Mesothelial cell of epicardium (in vitro differentiated cells): ENCODE data around the gene CADM1. TPM values are rescaled to one million over a fixed set of nuclear protein-coding genes. Genes with fewer than 3 reads are reported as not detected.

Experiments used
- DNase-seq, 2 experiments: peaks; one replicate each; pipeline ENCODE4 v3.0.0; 2021; ENCODE audit warnings: low spot score in 2 of 2; ENCODE audit not compliant: unreplicated experiment in 2 of 2
- H3K27ac Mint-ChIP-seq: 2 replicates; pipeline ENCODE4 v1.8.0; 2021; ENCODE audit warnings: mixed read lengths
- H3K27me3 Mint-ChIP-seq: 2 replicates; pipeline ENCODE4 v1.8.0; 2021; ENCODE audit warnings: low read depth, mixed read lengths
- H3K36me3 Mint-ChIP-seq: 2 replicates; pipeline ENCODE4 v1.8.0; 2021; ENCODE audit warnings: mixed read lengths
- H3K4me1 Mint-ChIP-seq: 2 replicates; pipeline ENCODE4 v1.8.0; 2021; ENCODE audit warnings: mixed read lengths
- H3K4me3 Mint-ChIP-seq: 2 replicates; pipeline ENCODE4 v1.8.0; 2021; ENCODE audit warnings: mild to moderate bottlenecking, moderate library complexity, mixed read lengths
- H3K9me3 Mint-ChIP-seq: 2 replicates; pipeline ENCODE4 v1.8.0; 2021; ENCODE audit warnings: mixed read lengths
- CTCF ChIP-seq: fragments of 200-600 bp; sonication (generic); IDR thresholded peaks from one replicate; pipeline ENCODE4 v1.5.0; 2021; ENCODE audit warnings: antibody characterized with exemption; ENCODE audit not compliant: unreplicated experiment
- total RNA-seq: library from RNA; stranded (reverse); gene quantifications from 3 replicates; pipeline ENCODE4 v1.2.1, GENCODE V29; 2021

CADM1 gene
- total RNA-seq, 1 donor from 2014 or later, result 60.9 TPM

DNA sequence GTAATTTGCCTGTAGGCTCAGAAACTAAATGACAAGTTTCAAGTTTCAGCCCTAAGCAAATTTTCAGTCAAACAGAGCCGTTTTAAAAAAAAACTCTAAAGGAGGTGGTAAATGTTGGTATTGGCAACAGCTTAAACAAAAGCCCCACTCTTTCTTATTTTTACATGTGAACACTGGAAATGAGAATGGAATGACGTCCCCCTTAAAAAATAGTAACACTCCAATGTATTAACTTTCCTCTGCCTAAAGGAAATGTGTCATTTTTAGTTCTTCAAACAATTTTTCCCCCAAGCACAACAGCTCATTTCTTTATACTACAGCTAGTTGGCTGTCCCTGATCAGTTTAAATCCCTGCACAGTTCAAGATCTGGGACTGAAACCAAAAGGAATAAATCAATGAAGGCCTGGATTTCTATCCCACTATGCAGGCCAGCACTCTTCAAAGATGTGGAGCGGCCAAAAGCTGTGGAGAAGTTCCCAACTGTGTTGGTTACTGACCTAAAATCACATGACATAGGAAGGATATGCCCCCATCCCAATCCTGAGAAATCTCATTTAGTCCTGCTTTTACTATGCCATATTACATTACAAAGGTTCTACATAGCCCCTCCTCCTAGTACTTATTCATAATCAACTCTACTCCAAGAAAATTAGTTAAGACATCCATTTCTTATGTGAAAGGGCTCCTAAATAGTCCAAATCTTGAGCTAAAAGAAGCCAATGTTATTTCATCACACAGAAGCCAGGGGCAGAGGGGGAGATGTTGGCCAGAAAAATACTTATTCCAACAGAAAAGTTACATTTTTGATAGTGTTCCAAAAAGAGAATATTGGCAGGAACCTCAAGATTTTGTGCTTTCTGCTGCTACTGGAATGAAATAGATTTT, 95.9 kb downstream of the CADM1 start:
- Mint-ChIP-seq H3K27ac (peak overlapping the region; percentile 41), H3K9me3 (no peaks in the 10 kb centered on the region), H3K27me3 (no peaks in the 10 kb centered on the region), H3K4me3 (no peak overlapping the region), H3K4me1 (peaks cover 33% of the 10 kb centered on the region), H3K36me3 (no peaks in the 10 kb centered on the region)
- no peak for TF ChIP-seq CTCF
- DNase-seq, result no peak

DNA sequence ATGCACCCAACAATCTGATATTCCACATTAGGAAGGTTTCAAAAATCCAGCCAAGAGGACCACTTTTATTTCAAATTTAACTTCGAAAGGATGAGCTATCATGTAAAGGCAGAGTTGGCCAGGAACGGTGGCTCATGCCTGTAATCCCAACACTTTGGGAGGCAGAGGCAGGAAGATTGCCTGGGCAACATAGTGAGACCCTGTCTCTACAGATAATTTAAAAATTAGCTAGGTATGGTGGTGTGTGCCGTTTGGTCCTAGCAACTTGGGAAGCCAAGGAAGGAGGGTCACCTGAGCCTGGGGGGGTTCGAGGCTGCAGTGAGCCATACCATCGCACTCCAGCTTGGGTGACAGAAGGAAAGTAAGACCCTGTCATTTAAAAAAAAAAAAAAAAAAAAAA, 96.7 kb downstream of the CADM1 start:
- no peak overlapping the region for H3K27ac Mint-ChIP-seq
- no peaks in the 10 kb centered on the region for H3K27me3 Mint-ChIP-seq
- no peaks in the 10 kb centered on the region for H3K9me3 Mint-ChIP-seq
- TF ChIP-seq CTCF, result no peak
- peaks cover 36% of the 10 kb centered on the region for H3K4me1 Mint-ChIP-seq
- H3K36me3 Mint-ChIP-seq, result no peaks in the 10 kb centered on the region
- H3K4me3 Mint-ChIP-seq, result no peak overlapping the region
- DNase-seq, result no peak

DNA sequence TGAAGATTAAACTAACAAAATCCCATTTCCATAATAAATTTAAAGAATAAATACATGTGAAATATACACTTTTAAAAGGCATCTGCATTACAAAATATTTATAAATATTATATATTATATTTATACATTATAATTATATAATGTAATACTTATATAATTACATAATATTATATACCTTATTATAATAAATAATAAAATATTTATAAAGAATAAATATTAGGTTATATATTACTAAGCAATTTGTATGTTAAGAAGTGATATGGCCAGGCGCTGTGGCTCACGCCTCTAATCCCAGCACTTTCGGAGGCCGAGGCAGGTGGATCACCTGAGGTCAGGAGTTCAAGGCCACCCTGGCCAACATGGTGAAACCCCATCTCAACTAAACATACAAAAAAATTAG, 97.8 kb downstream of the CADM1 start:
- H3K27me3 Mint-ChIP-seq, result no peaks in the 10 kb centered on the region
- H3K9me3 Mint-ChIP-seq, result no peaks in the 10 kb centered on the region
- TF ChIP-seq CTCF, result no peak
- no peak overlapping the region for H3K27ac Mint-ChIP-seq
- H3K4me3 Mint-ChIP-seq, result no peak overlapping the region
- DNase-seq, result no peak
- no peaks in the 10 kb centered on the region for H3K36me3 Mint-ChIP-seq
- H3K4me1 Mint-ChIP-seq, result peaks cover 37% of the 10 kb centered on the region

GRCh38 chr11:115398333-115399080, 105.7 kb downstream of the CADM1 start:
- Mint-ChIP-seq H3K4me1 (peaks cover 24% of the 10 kb centered on the region), H3K4me3 (no peak overlapping the region), H3K27ac (no peak overlapping the region), H3K27me3 (no peaks in the 10 kb centered on the region), H3K36me3 (peaks cover 5% of the 10 kb centered on the region), H3K9me3 (no peaks in the 10 kb centered on the region)
- TF ChIP-seq CTCF, result no peak
- DNase-seq, result no peak

GRCh38 chr11:115396533-115396932, 107.7 kb downstream of the CADM1 start:
- Mint-ChIP-seq H3K27me3 (no peaks in the 10 kb centered on the region), H3K36me3 (peaks cover 5% of the 10 kb centered on the region), H3K4me3 (no peak overlapping the region), H3K4me1 (peaks cover 24% of the 10 kb centered on the region), H3K9me3 (no peaks in the 10 kb centered on the region), H3K27ac (no peak overlapping the region)
- DNase-seq, result no peak
- no peak for TF ChIP-seq CTCF
